ENCODE measurements around the gene POLR3H. TPM values are rescaled to one million over a fixed set of nuclear protein-coding genes. Genes with fewer than 3 reads are reported as not detected.

POLR3H gene
- total and polyA plus RNA-seq, 10 of the 15 experiments (the other 5 are each of a cell fraction or from before 2014, with no cell fraction given) = 3.5 to 62.7 (median 24.6) TPM

DNA sequence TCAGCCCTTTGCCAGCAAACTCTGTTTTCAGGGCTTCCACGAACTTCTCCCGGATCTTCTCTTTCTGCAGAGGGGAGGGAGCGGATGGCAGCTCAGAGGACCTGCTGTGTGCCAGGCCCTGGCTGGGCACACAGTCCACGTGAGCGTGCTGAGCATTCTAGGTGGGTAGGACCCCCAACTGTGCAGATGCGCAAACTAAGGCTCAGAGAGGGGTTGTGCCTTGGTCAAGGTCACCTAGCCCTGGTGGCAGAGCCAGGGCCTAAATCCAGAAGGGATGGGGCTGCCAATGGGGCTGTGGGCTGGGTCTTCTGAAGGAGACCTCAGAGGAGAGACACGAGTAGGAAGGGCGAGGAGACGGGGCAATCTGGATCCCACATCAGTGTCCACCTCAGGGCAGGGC is 34.5 kb upstream of the POLR3H start:
- RAD21 ChIA-PET (ENCODE audit: unreplicated experiment) = no interaction called here
- Histone ChIP-seq H3K4me3 (no peak overlapping the region), H3K9ac (ENCODE audit: control insufficient read depth, insufficient read depth, low read length) (no peak overlapping the region), H3K4me1 (ENCODE audit: control insufficient read depth, insufficient read depth, low read length) (no peaks in the 10 kb centered on the region), H3K27me3 (replicated peaks in 1 of 2; ENCODE audit: control insufficient read depth in 2 of 2, insufficient read depth in 2 of 2, low read length in 1 of 2) (no peaks in the 10 kb centered on the region), H3K27ac (ENCODE audit: control insufficient read depth, insufficient read depth) (no peak overlapping the region), H3K79me2 (ENCODE audit: control insufficient read depth, insufficient read depth, low read length) (no peaks in the 10 kb centered on the region), H2AFZ (ENCODE audit: control insufficient read depth, low read depth, low read length) (no peak overlapping the region), H3K9me3 (replicated peaks; ENCODE audit: control insufficient read depth, insufficient read depth, low read length) (no peaks in the 10 kb centered on the region), H3K36me3 (ENCODE audit: control insufficient read depth in 2 of 2, insufficient read depth in 2 of 2, low read length in 1 of 2) (peaks cover 0 to 4% of the 10 kb centered on the region in 2 experiments; a peak in 2 of 4 replicates), H4K20me1 (ENCODE audit: control insufficient read depth, insufficient read depth) (no peaks in the 10 kb centered on the region), H3K4me2 (ENCODE audit: control insufficient read depth, insufficient read depth) (no peak overlapping the region)
- CTCF ChIA-PET = interaction anchor here (1.0 to 2.7 kb wide), 2 partner anchors 11 to 39 kb away, joined by 3 to 12 read pairs; partner anchors contain the start of gene PMM1
- in situ Hi-C loops (cut with MboI) (no loop called here), intact Hi-C loops (cut with micrococcal nuclease; ENCODE audit: unreplicated experiment) (no loop called here)
- BruUV-seq (replicated peaks) = no TSS peak
- no peak for ATAC-seq
- TF ChIP-seq MTA2 (IDR thresholded peaks at IDR 0.05; ENCODE audit: low read depth) (no peak), FOS (IDR thresholded peaks at IDR 0.05; ENCODE audit: borderline replicate concordance, extremely low read depth, insufficient read length) (no peak), MTA3 (IDR thresholded peaks at IDR 0.05; ENCODE audit: borderline replicate concordance, low read length) (no peak), ESRRA (IDR thresholded peaks at IDR 0.05; ENCODE audit: low read length) (no peak), ZNF207 (IDR thresholded peaks at IDR 0.05; ENCODE audit: borderline replicate concordance) (no peak), HCFC1 (IDR thresholded peaks at IDR 0.05; ENCODE audit: low read length) (no peak), ZNF274 (IDR thresholded peaks at IDR 0.05; ENCODE audit: insufficient read depth, insufficient read length) (no peak), KAT2A (conservative IDR thresholded peaks at IDR 0.05; ENCODE audit: control insufficient read depth, low read depth, low read length) (no peak), SIX5 (IDR thresholded peaks at IDR 0.05; ENCODE audit: low read depth, low read length, severe bottlenecking) (no peak), ZNF24 (IDR thresholded peaks at IDR 0.05) (no peak), BMI1 (IDR thresholded peaks at IDR 0.05; ENCODE audit: borderline replicate concordance) (no peak), CHD4 (IDR thresholded peaks at IDR 0.05) (no peak)
- TF ChIP-seq, protein P1, sequence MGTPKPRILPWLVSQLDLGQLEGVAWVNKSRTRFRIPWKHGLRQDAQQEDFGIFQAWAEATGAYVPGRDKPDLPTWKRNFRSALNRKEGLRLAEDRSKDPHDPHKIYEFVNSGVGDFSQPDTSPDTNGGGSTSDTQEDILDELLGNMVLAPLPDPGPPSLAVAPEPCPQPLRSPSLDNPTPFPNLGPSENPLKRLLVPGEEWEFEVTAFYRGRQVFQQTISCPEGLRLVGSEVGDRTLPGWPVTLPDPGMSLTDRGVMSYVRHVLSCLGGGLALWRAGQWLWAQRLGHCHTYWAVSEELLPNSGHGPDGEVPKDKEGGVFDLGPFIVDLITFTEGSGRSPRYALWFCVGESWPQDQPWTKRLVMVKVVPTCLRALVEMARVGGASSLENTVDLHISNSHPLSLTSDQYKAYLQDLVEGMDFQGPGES (IDR thresholded peaks at IDR 0.05) = no peak
- 92% methylated on average over 9 of the region's 9 CpGs for WGBS (ENCODE audit: insufficient coverage, insufficient replicate concordance, low lambda C conversion rate, missing lambda C conversion rate)
- POLR2A ChIA-PET = no interaction called here
- DNase-seq (ENCODE audit: low read depth, low spot score) = no peak
- SMC1A ChIA-PET (ENCODE audit: uncharacterized antibody, unreplicated experiment) = no interaction called here
- no peak for FAIRE-seq

All from GM12878 (cell line).